Caco-2 (cell line): ENCODE measurements around the gene BBS7. TPM values are rescaled to one million over a fixed set of nuclear protein-coding genes. Genes with fewer than 3 reads are reported as not detected.

ENCODE experiments used
- Bru-seq: library from RNA; stranded (reverse); fragments of 400-500 nt; gene quantifications from one replicate; lab custom pipeline; 2021; lab: Mats Ljungman, UMichigan
- BruChase-seq, 2 experiments: library from RNA; stranded (reverse); fragments of 400-500 nt; gene quantifications; one replicate each; lab custom pipeline; 2021; lab: Mats Ljungman, UMichigan
- BruUV-seq: library from RNA; stranded (reverse); fragments of 400-500 nt; replicated peaks from 2 replicates; lab custom pipeline; 2021; lab: Mats Ljungman, UMichigan
- CTCF ChIA-PET: fragments of 300-600 bp; sonication (Branson Sonifier 250); formaldehyde crosslinking; loops from one replicate; lab custom pipeline; 2022; ENCODE audit warnings: antibody characterized with exemption; lab: Charles Lee
- POLR2A ChIA-PET: fragments of 300-600 bp; sonication (Branson Sonifier 250); formaldehyde crosslinking; loops from one replicate; lab custom pipeline; 2022; ENCODE audit warnings: antibody characterized with exemption; lab: Charles Lee
- DNase-seq, 2 experiments: peaks; one replicate each; pipeline versions ENCODE4 v3.0.0 to v3.0.0-alpha.2; 2020 to 2022
- H3K27me3 ChIP-seq: replicated peaks from 2 replicates; pipeline ENCODE4 v1.6.0; 2011; ENCODE audit warnings: low read length; ENCODE audit not compliant: control insufficient read depth, insufficient read depth
- H3K36me3 ChIP-seq: 2 replicates; pipeline ENCODE4 v1.5.1; 2011; ENCODE audit warnings: low read length; ENCODE audit not compliant: control insufficient read depth, insufficient read depth
- H3K4me1 ChIP-seq: fragments of 250-450 bp; sonication (Bioruptor Pico); 2 replicates; pipeline ENCODE4 v1.5.1; 2020; ENCODE audit warnings: mild to moderate bottlenecking
- H3K4me3 ChIP-seq: 2 replicates; pipeline ENCODE4 v1.5.1; 2011; ENCODE audit warnings: low read depth, mild to moderate bottlenecking, control low read depth, low read length
- H3K9me3 ChIP-seq: fragments of 250-450 bp; sonication (Bioruptor Pico); 2 replicates; pipeline ENCODE4 v1.5.1; 2020; ENCODE audit warnings: mild to moderate bottlenecking, moderate library complexity
- H3K27ac Mint-ChIP-seq: one replicate; pipeline ENCODE4 v1.8.0; 2022; ENCODE audit warnings: mixed read lengths; ENCODE audit not compliant: unreplicated experiment
- H3K27me3 Mint-ChIP-seq: one replicate; pipeline ENCODE4 v1.8.0; 2022; ENCODE audit warnings: mixed read lengths; ENCODE audit not compliant: insufficient read depth, unreplicated experiment
- H3K36me3 Mint-ChIP-seq: one replicate; pipeline ENCODE4 v1.8.0; 2022; ENCODE audit warnings: mild to moderate bottlenecking, mixed read lengths; ENCODE audit not compliant: insufficient read depth, unreplicated experiment
- H3K4me1 Mint-ChIP-seq: one replicate; pipeline ENCODE4 v1.8.0; 2022; ENCODE audit warnings: low read depth, mixed read lengths; ENCODE audit not compliant: unreplicated experiment
- H3K4me3 Mint-ChIP-seq: one replicate; pipeline ENCODE4 v1.8.0; 2022; ENCODE audit warnings: mild to moderate bottlenecking, moderate library complexity, mixed read lengths; ENCODE audit not compliant: unreplicated experiment
- H3K9me3 Mint-ChIP-seq: one replicate; pipeline ENCODE4 v1.8.0; 2022; ENCODE audit warnings: mixed read lengths; ENCODE audit not compliant: unreplicated experiment
- intact Hi-C: fragments of 100-400 bp; cut with micrococcal nuclease; formaldehyde crosslinking; loops from one replicate; pipeline ENCODE4 v1.10.0; 2022; ENCODE audit not compliant: unreplicated experiment
- long read RNA-seq: library from polyadenylated mRNA; stranded (forward); transcript quantifications from one replicate; pipeline ENCODE4 v2.0.0, GENCODE V29; 2022
- total RNA-seq: library from RNA; stranded (reverse); gene quantifications from 2 replicates; pipeline ENCODE4 v1.2.3, GENCODE V29; 2022
- TF ChIP-seq, protein P1 (sequence below), 2 experiments: fragments of 200-600 bp in 1 of 2; IDR thresholded peaks; 1 replicate in 1 of 2; 2 replicates in 1 of 2; pipeline versions ENCODE4 v1.5.1 to v1.8.0; 2011 to 2022; ENCODE audit warnings: antibody characterized with exemption in 1 of 2, control low read depth in 1 of 2, inconsistent platforms in 1 of 2, low read depth in 1 of 2, low read length in 1 of 2, mild to moderate bottlenecking in 1 of 2, moderate library complexity in 1 of 2; ENCODE audit not compliant: insufficient read depth in 1 of 2, severe bottlenecking in 1 of 2, unreplicated experiment in 1 of 2

The BBS7 gene, protein sequence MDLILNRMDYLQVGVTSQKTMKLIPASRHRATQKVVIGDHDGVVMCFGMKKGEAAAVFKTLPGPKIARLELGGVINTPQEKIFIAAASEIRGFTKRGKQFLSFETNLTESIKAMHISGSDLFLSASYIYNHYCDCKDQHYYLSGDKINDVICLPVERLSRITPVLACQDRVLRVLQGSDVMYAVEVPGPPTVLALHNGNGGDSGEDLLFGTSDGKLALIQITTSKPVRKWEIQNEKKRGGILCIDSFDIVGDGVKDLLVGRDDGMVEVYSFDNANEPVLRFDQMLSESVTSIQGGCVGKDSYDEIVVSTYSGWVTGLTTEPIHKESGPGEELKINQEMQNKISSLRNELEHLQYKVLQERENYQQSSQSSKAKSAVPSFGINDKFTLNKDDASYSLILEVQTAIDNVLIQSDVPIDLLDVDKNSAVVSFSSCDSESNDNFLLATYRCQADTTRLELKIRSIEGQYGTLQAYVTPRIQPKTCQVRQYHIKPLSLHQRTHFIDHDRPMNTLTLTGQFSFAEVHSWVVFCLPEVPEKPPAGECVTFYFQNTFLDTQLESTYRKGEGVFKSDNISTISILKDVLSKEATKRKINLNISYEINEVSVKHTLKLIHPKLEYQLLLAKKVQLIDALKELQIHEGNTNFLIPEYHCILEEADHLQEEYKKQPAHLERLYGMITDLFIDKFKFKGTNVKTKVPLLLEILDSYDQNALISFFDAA
- 17.1 and 19.9 TPM in 2 replicates for total RNA-seq
- percentile 61 among the genes with signal in this experiment for Bru-seq, nascent RNA
- BruChase-seq, experiment 1, labeled RNA remaining after a 2-hour chase = percentile 57 among the genes with signal in this experiment
- percentile 63 among the genes with signal in this experiment for BruChase-seq, experiment 2, labeled RNA remaining after a 6-hour chase
- long read RNA-seq, transcript BBS7-202 (4 exons, 725 nt) = major isoform, 12 of 28 reads
- long read RNA-seq, partial matches to known transcripts = 4 of 28 reads
- long read RNA-seq, other reads (novel, unspliced or antisense) = 4 of 28 reads

DNA sequence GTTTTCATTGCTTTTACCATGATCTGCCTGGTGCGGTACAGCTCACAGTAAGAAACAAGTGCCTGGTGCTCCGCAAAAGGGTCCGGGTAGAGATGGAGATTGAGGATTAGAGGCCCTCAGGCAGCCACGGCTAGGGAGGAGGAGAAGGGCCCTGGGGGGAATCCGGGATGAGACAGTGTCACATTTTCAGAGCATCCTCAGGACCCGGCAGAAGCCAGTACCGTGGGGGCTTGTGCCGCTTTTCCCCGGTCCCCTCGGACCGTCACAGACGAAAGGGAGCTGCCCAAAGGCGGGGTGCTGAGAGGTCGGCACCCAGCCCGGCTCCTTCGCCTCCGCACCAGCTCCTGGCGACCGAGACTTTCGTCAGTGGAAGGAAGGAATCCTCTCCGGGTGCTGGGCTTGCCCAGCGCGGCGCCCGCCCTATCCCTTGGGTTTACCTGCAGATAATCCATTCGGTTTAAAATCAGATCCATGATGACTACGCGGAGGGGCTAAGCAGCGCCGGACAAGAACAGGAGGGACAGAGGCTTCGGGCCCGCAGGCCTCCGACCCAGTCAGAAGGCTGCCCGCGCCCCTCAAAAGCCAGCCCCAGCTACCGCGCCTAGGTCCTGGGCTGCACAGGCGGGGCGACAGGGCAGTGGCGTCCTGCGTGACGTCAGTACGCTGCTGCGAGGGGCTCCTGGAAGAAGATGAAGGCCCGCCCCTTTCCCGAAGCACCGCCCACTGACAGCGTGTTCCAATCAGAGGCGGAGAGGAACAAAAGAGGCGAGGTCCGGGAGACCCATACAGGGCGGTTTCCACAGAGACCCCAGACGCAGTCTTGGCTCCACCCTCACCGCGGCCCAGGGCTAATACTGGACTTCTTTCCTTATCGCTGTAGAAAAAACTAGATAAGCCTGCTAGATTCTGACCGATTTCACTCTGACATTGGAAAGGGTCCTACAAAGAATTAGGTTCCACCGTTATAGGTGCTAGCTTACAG lies at the start of gene BBS7:
BBS7 (minus strand) TSS at position 634 of the 982 bp plus-strand sequence; CDS start at position 473, 161 bp downstream.
- no peaks in the 10 kb centered on the region for H3K36me3 ChIP-seq
- intact Hi-C loops = loop anchor here (1.0 kb wide), 1 partner anchor 46 kb away; no protein-coding TSS in a partner anchor
- H3K9me3 ChIP-seq = no peaks in the 10 kb centered on the region
- Mint-ChIP-seq H3K36me3 (peaks cover 6% of the 10 kb centered on the region), H3K27me3 (no peaks in the 10 kb centered on the region), H3K27ac (peak within 1 kb of the TSS; percentile 93), H3K9me3 (no peaks in the 10 kb centered on the region), H3K4me3 (peak within 1 kb of the TSS; percentile 97), H3K4me1 (peaks cover 8% of the 10 kb centered on the region)
- ChIA-PET CTCF (interaction anchor here (0.6 kb wide), 1 partner anchor 93 kb away, joined by 4 read pairs; no protein-coding TSS in a partner anchor), POLR2A (no interaction called here)
- no TSS peak for BruUV-seq
- H3K4me1 ChIP-seq = 0 out of 2 replicates have a peak, but pooled peaks cover 7% of the 10 kb centered on the region
- TF ChIP-seq, protein P1, sequence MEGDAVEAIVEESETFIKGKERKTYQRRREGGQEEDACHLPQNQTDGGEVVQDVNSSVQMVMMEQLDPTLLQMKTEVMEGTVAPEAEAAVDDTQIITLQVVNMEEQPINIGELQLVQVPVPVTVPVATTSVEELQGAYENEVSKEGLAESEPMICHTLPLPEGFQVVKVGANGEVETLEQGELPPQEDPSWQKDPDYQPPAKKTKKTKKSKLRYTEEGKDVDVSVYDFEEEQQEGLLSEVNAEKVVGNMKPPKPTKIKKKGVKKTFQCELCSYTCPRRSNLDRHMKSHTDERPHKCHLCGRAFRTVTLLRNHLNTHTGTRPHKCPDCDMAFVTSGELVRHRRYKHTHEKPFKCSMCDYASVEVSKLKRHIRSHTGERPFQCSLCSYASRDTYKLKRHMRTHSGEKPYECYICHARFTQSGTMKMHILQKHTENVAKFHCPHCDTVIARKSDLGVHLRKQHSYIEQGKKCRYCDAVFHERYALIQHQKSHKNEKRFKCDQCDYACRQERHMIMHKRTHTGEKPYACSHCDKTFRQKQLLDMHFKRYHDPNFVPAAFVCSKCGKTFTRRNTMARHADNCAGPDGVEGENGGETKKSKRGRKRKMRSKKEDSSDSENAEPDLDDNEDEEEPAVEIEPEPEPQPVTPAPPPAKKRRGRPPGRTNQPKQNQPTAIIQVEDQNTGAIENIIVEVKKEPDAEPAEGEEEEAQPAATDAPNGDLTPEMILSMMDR (IDR thresholded peaks at IDR 0.05; ENCODE audit: insufficient read depth in 1 of 2, low read depth in 1 of 2, low read length in 1 of 2, severe bottlenecking in 1 of 2, unreplicated experiment in 1 of 2) = no peak
- peak; percentile 96 to 98 for DNase-seq
- H3K4me3 ChIP-seq = peak within 1 kb of the TSS; percentile 77
- no peaks in the 10 kb centered on the region for H3K27me3 ChIP-seq

DNA sequence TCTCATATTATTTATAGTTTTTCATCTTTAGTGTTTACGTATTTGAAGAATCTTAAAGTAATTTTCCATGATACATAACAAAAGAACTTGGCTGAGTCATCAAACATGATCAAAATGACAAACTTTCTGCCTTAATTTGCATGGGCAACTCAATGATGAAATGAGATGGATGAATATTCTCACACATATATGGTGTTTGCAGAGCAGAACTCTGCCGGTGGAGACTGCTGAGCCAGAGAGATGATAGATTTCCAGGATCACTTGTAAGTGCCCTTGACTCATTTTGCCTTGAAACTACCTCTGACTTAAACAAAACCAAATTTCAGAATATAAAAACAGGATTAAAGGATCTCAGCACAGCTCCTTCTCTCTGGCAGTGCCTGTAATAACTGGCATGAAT lies 43.4 kb upstream of the BBS7 start:
- CTCF ChIA-PET = no interaction called here

More for the DNA sequence above, 43.4 kb upstream of the BBS7 start:
- TF ChIP-seq, protein P1 (IDR thresholded peaks at IDR 0.05; ENCODE audit: insufficient read depth in 1 of 2, low read depth in 1 of 2, low read length in 1 of 2, severe bottlenecking in 1 of 2, unreplicated experiment in 1 of 2) = no peak
- Mint-ChIP-seq H3K9me3 (no peaks in the 10 kb centered on the region), H3K27me3 (peaks cover 3% of the 10 kb centered on the region), H3K4me1 (no peaks in the 10 kb centered on the region), H3K36me3 (no peaks in the 10 kb centered on the region), H3K4me3 (no peak overlapping the region), H3K27ac (no peak overlapping the region)
- BruUV-seq = no TSS peak
- H3K36me3 ChIP-seq = no peaks in the 10 kb centered on the region
- intact Hi-C loops = no loop called here
- DNase-seq = no peak
- H3K4me3 ChIP-seq = no peak overlapping the region
- no peaks in the 10 kb centered on the region for H3K9me3 ChIP-seq
- H3K4me1 ChIP-seq = no peaks in the 10 kb centered on the region
- H3K27me3 ChIP-seq = no peaks in the 10 kb centered on the region
- POLR2A ChIA-PET = no interaction called here
